Measurements from ENCODE around the gene PTEN.

- no peak for TF ChIP-seq CTCF (IDR thresholded peaks at IDR 0.05)
- no peak for TF ChIP-seq POLR2AphosphoS5 (IDR thresholded peaks at IDR 0.05)
- TF ChIP-seq POLR2A (IDR thresholded peaks at IDR 0.05): no peak
- TF ChIP-seq EP300 (IDR thresholded peaks at IDR 0.05): no peak
Measured at GRCh38 chr10:87842220-87842641, 21.2 kb upstream of the PTEN start.
